H9 (cell line): ENCODE data around the gene CHCHD10. TPM values are rescaled to one million over a fixed set of nuclear protein-coding genes. Genes with fewer than 3 reads are reported as not detected.

Experiments used
- DNase-seq: peaks from one replicate; pipeline ENCODE4 v3.0.0-alpha.2; 2017
- H2AFZ ChIP-seq: one replicate; pipeline ENCODE4 v1.6.1; 2013; ENCODE audit warnings: mild to moderate bottlenecking, low read length, control low read depth, moderate library complexity
- H2AK5ac ChIP-seq: 2 replicates; pipeline ENCODE4 v1.6.1; 2013; ENCODE audit warnings: low read length, control low read depth, mixed read lengths; ENCODE audit not compliant: insufficient read length
- H2BK120ac ChIP-seq: one replicate; pipeline ENCODE4 v1.6.1; 2013; ENCODE audit warnings: low read depth, mild to moderate bottlenecking, low read length, control low read depth, inconsistent platforms; ENCODE audit not compliant: poor library complexity, severe bottlenecking
- H2BK12ac ChIP-seq: 2 replicates; pipeline ENCODE4 v1.6.1; 2013; ENCODE audit warnings: low read length, control low read depth, mixed read lengths, low read depth; ENCODE audit not compliant: insufficient read length
- H2BK15ac ChIP-seq: 2 replicates; pipeline ENCODE4 v1.6.1; 2013; ENCODE audit warnings: low read depth, low read length, control low read depth
- H2BK20ac ChIP-seq: one replicate; pipeline ENCODE4 v1.6.1; 2013; ENCODE audit warnings: low read depth, mild to moderate bottlenecking, low read length, control low read depth, inconsistent platforms; ENCODE audit not compliant: poor library complexity, severe bottlenecking
- H2BK5ac ChIP-seq: 2 replicates; pipeline ENCODE4 v1.6.1; 2013; ENCODE audit warnings: low read length, control low read depth, mixed read lengths; ENCODE audit not compliant: insufficient read length
- H3K14ac ChIP-seq: 2 replicates; pipeline ENCODE4 v1.6.1; 2013; ENCODE audit warnings: low read length, control low read depth; ENCODE audit not compliant: insufficient read depth
- H3K18ac ChIP-seq: 2 replicates; pipeline ENCODE4 v1.6.1; 2013; ENCODE audit warnings: low read depth, mild to moderate bottlenecking, mixed read lengths, low read length, control low read depth; ENCODE audit not compliant: insufficient read length
- H3K23ac ChIP-seq: 2 replicates; pipeline ENCODE4 v1.6.1; 2013; ENCODE audit warnings: low read length, control low read depth, mixed read lengths, low read depth; ENCODE audit not compliant: insufficient read length
- H3K23me2 ChIP-seq: 2 replicates; pipeline ENCODE4 v1.6.1; 2013; ENCODE audit warnings: low read depth, mild to moderate bottlenecking, mixed read lengths, low read length, control low read depth; ENCODE audit not compliant: insufficient read length, poor library complexity, severe bottlenecking
- H3K27ac ChIP-seq: 2 replicates; pipeline ENCODE4 v1.5.1; 2013; ENCODE audit warnings: low read length, control low read depth, mixed read lengths, low read depth; ENCODE audit not compliant: insufficient read length
- H3K27me3 ChIP-seq: 2 replicates; pipeline ENCODE4 v1.6.1; 2013; ENCODE audit warnings: low read length, control low read depth, inconsistent platforms; ENCODE audit not compliant: insufficient read depth
- H3K4ac ChIP-seq: 2 replicates; pipeline ENCODE4 v1.6.1; 2013; ENCODE audit warnings: low read depth, mild to moderate bottlenecking, control low read depth, inconsistent platforms, low read length, moderate library complexity
- H3K4me1 ChIP-seq: 2 replicates; pipeline ENCODE4 v1.6.1; 2013; ENCODE audit warnings: low read length, control low read depth, inconsistent platforms; ENCODE audit not compliant: insufficient read depth
- H3K4me2 ChIP-seq: 2 replicates; pipeline ENCODE4 v1.6.1; 2013; ENCODE audit warnings: low read length, control low read depth, mixed read lengths; ENCODE audit not compliant: insufficient read length, insufficient read depth
- H3K56ac ChIP-seq: 2 replicates; pipeline ENCODE4 v1.6.1; 2013; ENCODE audit warnings: low read depth, mild to moderate bottlenecking, mixed read lengths, low read length, control low read depth; ENCODE audit not compliant: insufficient read length
- H3K79me1 ChIP-seq: 2 replicates; pipeline ENCODE4 v1.6.1; 2013; ENCODE audit warnings: low read depth, mild to moderate bottlenecking, moderate library complexity, low read length, control low read depth, inconsistent platforms; ENCODE audit not compliant: insufficient read depth, poor library complexity, severe bottlenecking
- H3K79me2 ChIP-seq: 2 replicates; pipeline ENCODE4 v1.6.1; 2013; ENCODE audit warnings: low read length, control low read depth, inconsistent platforms; ENCODE audit not compliant: insufficient read depth
- H3K9ac ChIP-seq: 2 replicates; pipeline ENCODE4 v1.6.1; 2013; ENCODE audit warnings: low read length, control low read depth, mixed read lengths; ENCODE audit not compliant: insufficient read length; ENCODE audit errors: extremely low read depth
- H3K9me3 ChIP-seq: one replicate; pipeline ENCODE4 v1.6.1; 2013; ENCODE audit warnings: low read depth, low read length, inconsistent platforms; ENCODE audit not compliant: control insufficient read depth
- H3T11ph ChIP-seq: one replicate; pipeline ENCODE4 v1.6.1; 2013; ENCODE audit warnings: mild to moderate bottlenecking, low read length, control low read depth, inconsistent platforms
- H4K20me1 ChIP-seq: one replicate; pipeline ENCODE4 v1.6.1; 2013; ENCODE audit not compliant: control insufficient read depth, insufficient read length, insufficient read depth
- H4K5ac ChIP-seq: 2 replicates; pipeline ENCODE4 v1.6.1; 2013; ENCODE audit warnings: low read depth, mild to moderate bottlenecking, mixed read lengths, low read length, control low read depth; ENCODE audit not compliant: insufficient read length
- H4K8ac ChIP-seq: replicated peaks from 2 replicates; pipeline ENCODE4 v1.6.1; 2013; ENCODE audit warnings: low read length, control low read depth, mixed read lengths, low read depth; ENCODE audit not compliant: insufficient read length
- H4K91ac ChIP-seq: 2 replicates; pipeline ENCODE4 v1.6.1; 2013; ENCODE audit warnings: low read depth, mild to moderate bottlenecking, moderate library complexity, mixed read lengths, low read length, control low read depth; ENCODE audit not compliant: insufficient read length
- H3K27ac Mint-ChIP-seq, 3 experiments: 2 replicates in 2 of 3; 3 replicates in 1 of 3; pipeline ENCODE4 v1.8.0; 2020 to 2021; ENCODE audit warnings: mixed read lengths in 3 of 3, mild to moderate bottlenecking in 1 of 3, moderate library complexity in 1 of 3
- H3K27me3 Mint-ChIP-seq: 2 replicates; pipeline ENCODE4 v1.8.0; 2021; ENCODE audit warnings: low read depth, mild to moderate bottlenecking, moderate library complexity, mixed read lengths
- H3K36me3 Mint-ChIP-seq, 3 experiments: 2 replicates in 2 of 3; 3 replicates in 1 of 3; pipeline ENCODE4 v1.8.0; 2020 to 2021; ENCODE audit warnings: low read depth in 3 of 3, mixed read lengths in 3 of 3; ENCODE audit not compliant: insufficient read depth in 1 of 3
- H3K4me1 Mint-ChIP-seq, 2 experiments: 2 replicates each; pipeline ENCODE4 v1.8.0; 2020; ENCODE audit warnings: mixed read lengths in 2 of 2
- H3K4me3 Mint-ChIP-seq, 2 experiments: 2 replicates in 1 of 2; 3 replicates in 1 of 2; pipeline ENCODE4 v1.8.0; 2020 to 2021; ENCODE audit warnings: mild to moderate bottlenecking in 2 of 2, mixed read lengths in 2 of 2, moderate library complexity in 1 of 2
- H3K9me3 Mint-ChIP-seq, 2 experiments: 2 replicates in 1 of 2; 3 replicates in 1 of 2; pipeline ENCODE4 v1.8.0; 2020; ENCODE audit warnings: mild to moderate bottlenecking in 2 of 2, mixed read lengths in 2 of 2, moderate library complexity in 1 of 2
- CTCF ChIP-seq: fragments of 200-600 bp; sonication (generic); conservative IDR thresholded peaks from 3 replicates; pipeline ENCODE4 v1.8.0; 2021; ENCODE audit warnings: antibody characterized with exemption, mild to moderate bottlenecking
- WGBS: extraction: QIAGEN DNeasy Blood & Tissue Kit; methylation state at CpG from one replicate; pipeline ENCODE4 v1.1.7; 2013; ENCODE audit warnings: missing lambda C conversion rate, low lambda C conversion rate, mixed read lengths; ENCODE audit not compliant: insufficient read length; ENCODE audit errors: extremely low coverage; 5-methylcytosine and 5-hydroxymethylcytosine counted together
- total RNA-seq: library from RNA; stranded (reverse); gene quantifications from 2 replicates; pipeline ENCODE4 v1.2.1, GENCODE V29; 2021

CHCHD10 gene
- total RNA-seq, 1 experiment from 2014 or later, result 53.7 TPM

- H4K91ac ChIP-seq, result no peak overlapping the region
- Mint-ChIP-seq H3K9me3 (no peaks in the 10 kb centered on the region), H3K27me3 (peaks cover 34% of the 10 kb centered on the region), H3K36me3 (peaks cover 5 to 10% (median 7%) of the 10 kb centered on the region in 3 experiments; a peak in 4 of 7 replicates), H3K27ac (no peak overlapping the region), H3K4me3 (peak overlapping the region in 1 of 2 experiments; percentile 22; a peak in 2 of 5 replicates), H3K4me1 (peaks cover 19 to 28% of the 10 kb centered on the region in 2 experiments)
- H4K20me1 ChIP-seq, result no peaks in the 10 kb centered on the region
- H3K23ac ChIP-seq, result no peak overlapping the region
- H2AFZ ChIP-seq, result no peak overlapping the region
- H3K79me2 ChIP-seq, result no peaks in the 10 kb centered on the region
- H3K9me3 ChIP-seq, result no peaks in the 10 kb centered on the region
- no peaks in the 10 kb centered on the region for H3K79me1 ChIP-seq
- H3K27ac ChIP-seq, result no peak overlapping the region
- H3K27me3 ChIP-seq, result no peaks in the 10 kb centered on the region
- H3K23me2 ChIP-seq, result peaks cover 7% of the 10 kb centered on the region
- no peak overlapping the region for H3T11ph ChIP-seq
- no peak overlapping the region for H3K56ac ChIP-seq
- no peak overlapping the region for H4K5ac ChIP-seq
- no peak overlapping the region for H3K4ac ChIP-seq
- H3K14ac ChIP-seq, result peak overlapping the region; percentile 27; the same call in 1 of the 2 replicates
- H3K9ac ChIP-seq, result no peak overlapping the region
- no peak overlapping the region for H2AK5ac ChIP-seq
- WGBS, result no CpG with 5 or more reads among the region's 17 CpGs
- DNase-seq, result peak; percentile 74
- H4K8ac ChIP-seq, result no peak overlapping the region
- H2BK5ac ChIP-seq, result no peak overlapping the region
- no peak overlapping the region for H2BK15ac ChIP-seq
- no peak for TF ChIP-seq CTCF
- no peak overlapping the region for H3K18ac ChIP-seq
- no peak overlapping the region for H2BK12ac ChIP-seq
- no peak overlapping the region for H2BK120ac ChIP-seq
- peak overlapping the region; percentile 49 for H3K4me2 ChIP-seq
- H3K4me1 ChIP-seq, result peaks cover 4% of the 10 kb centered on the region; the same call in 1 of the 2 replicates
- no peak overlapping the region for H2BK20ac ChIP-seq
These were observed 4.2 kb downstream of the CHCHD10 start for GRCh38 chr22:23763579-23763945.
